ENCODE measurements around the gene TUBA4B. TPM values are rescaled to one million over a fixed set of nuclear protein-coding genes. Genes with fewer than 3 reads are reported as not detected.

Gene TUBA4B
- total RNA-seq, 1 experiment from 2014 or later, result not detected

DNA sequence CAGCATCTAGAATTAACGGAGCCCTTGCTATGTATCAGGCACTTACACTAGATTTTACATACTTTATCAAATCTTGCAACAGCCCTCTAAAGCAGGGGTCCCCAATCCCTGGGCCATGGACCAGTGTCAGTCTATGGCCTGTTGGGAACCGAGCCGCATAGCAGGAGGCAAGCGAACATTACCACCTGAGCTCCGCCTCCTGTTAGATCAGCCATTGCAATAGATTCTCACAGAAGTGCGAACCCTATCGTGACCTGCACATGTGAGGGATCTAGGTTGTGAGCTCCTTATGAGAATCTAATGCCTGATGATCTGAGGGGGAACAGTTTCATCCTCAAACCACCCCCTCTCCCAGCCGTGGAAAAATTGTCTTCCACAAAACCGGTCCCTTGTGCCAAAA is 39.6 kb downstream of the TUBA4B start:
- Histone ChIP-seq H3T11ph (ENCODE audit: low read length) (no peak overlapping the region), H2BK5ac (ENCODE audit: insufficient read length, low read length) (no peak overlapping the region), H3K4me2 (ENCODE audit: insufficient read depth, insufficient read length, low read length) (no peak overlapping the region), H3K23ac (ENCODE audit: insufficient read length, low read depth, low read length) (no peak overlapping the region), H4K8ac (replicated peaks; ENCODE audit: insufficient read length, low read depth, low read length) (no peak overlapping the region), H3K56ac (ENCODE audit: insufficient read length, low read depth, low read length) (no peak overlapping the region), H2AK5ac (ENCODE audit: insufficient read length, low read length) (no peak overlapping the region), H3K9me3 (ENCODE audit: control insufficient read depth, low read depth, low read length) (no peaks in the 10 kb centered on the region), H2BK20ac (ENCODE audit: low read depth, low read length, poor library complexity, severe bottlenecking) (no peak overlapping the region), H3K27ac (ENCODE audit: insufficient read length, low read depth, low read length) (no peak overlapping the region), H4K91ac (ENCODE audit: insufficient read length, low read depth, low read length) (no peak overlapping the region), H2BK120ac (ENCODE audit: low read depth, low read length, poor library complexity, severe bottlenecking) (no peak overlapping the region), H3K79me2 (ENCODE audit: insufficient read depth, low read length) (no peaks in the 10 kb centered on the region), H3K18ac (ENCODE audit: insufficient read length, low read depth, low read length) (no peak overlapping the region), H3K4me1 (ENCODE audit: insufficient read depth, low read length) (no peaks in the 10 kb centered on the region), H3K4ac (ENCODE audit: low read depth, low read length) (no peak overlapping the region), H3K14ac (ENCODE audit: insufficient read depth, low read length) (no peak overlapping the region), H2BK15ac (ENCODE audit: low read depth, low read length) (no peak overlapping the region), H2BK12ac (ENCODE audit: insufficient read length, low read depth, low read length) (no peak overlapping the region), H3K27me3 (ENCODE audit: insufficient read depth, low read length) (no peaks in the 10 kb centered on the region; the same call in 1 of the 2 replicates), H3K79me1 (ENCODE audit: insufficient read depth, low read depth, low read length, poor library complexity, severe bottlenecking) (no peaks in the 10 kb centered on the region), H4K20me1 (ENCODE audit: control insufficient read depth, insufficient read depth, insufficient read length) (no peaks in the 10 kb centered on the region), H3K23me2 (ENCODE audit: insufficient read length, low read depth, low read length, poor library complexity, severe bottlenecking) (peaks cover 6% of the 10 kb centered on the region), H4K5ac (ENCODE audit: insufficient read length, low read depth, low read length) (no peak overlapping the region), H3K9ac (ENCODE audit: extremely low read depth, insufficient read length, low read length) (no peak overlapping the region), H2AFZ (ENCODE audit: low read length) (no peak overlapping the region)
- whole genome bisulfite sequencing (ENCODE audit: extremely low coverage, insufficient read length, low lambda C conversion rate), result no CpG with 5 or more reads among the region's 9 CpGs
- peaks cover 0 to 4% (median 2%) of the 10 kb centered on the region in 3 experiments; a peak in 2 of 7 replicates for H3K36me3 Mint-ChIP-seq (ENCODE audit: insufficient read depth in 1 of 3, low read depth in 3 of 3)
- peaks cover 2 to 7% of the 10 kb centered on the region in 2 experiments; a peak in 3 of 5 replicates for H3K9me3 Mint-ChIP-seq
- no peak overlapping the region for H3K4me3 Mint-ChIP-seq
- H3K27ac Mint-ChIP-seq, result no peak overlapping the region
- peaks cover 51% of the 10 kb centered on the region for H3K27me3 Mint-ChIP-seq (ENCODE audit: low read depth)
- peaks cover 10 to 11% of the 10 kb centered on the region in 2 experiments for H3K4me1 Mint-ChIP-seq
- no peak for DNase-seq
- TF ChIP-seq, protein P1, sequence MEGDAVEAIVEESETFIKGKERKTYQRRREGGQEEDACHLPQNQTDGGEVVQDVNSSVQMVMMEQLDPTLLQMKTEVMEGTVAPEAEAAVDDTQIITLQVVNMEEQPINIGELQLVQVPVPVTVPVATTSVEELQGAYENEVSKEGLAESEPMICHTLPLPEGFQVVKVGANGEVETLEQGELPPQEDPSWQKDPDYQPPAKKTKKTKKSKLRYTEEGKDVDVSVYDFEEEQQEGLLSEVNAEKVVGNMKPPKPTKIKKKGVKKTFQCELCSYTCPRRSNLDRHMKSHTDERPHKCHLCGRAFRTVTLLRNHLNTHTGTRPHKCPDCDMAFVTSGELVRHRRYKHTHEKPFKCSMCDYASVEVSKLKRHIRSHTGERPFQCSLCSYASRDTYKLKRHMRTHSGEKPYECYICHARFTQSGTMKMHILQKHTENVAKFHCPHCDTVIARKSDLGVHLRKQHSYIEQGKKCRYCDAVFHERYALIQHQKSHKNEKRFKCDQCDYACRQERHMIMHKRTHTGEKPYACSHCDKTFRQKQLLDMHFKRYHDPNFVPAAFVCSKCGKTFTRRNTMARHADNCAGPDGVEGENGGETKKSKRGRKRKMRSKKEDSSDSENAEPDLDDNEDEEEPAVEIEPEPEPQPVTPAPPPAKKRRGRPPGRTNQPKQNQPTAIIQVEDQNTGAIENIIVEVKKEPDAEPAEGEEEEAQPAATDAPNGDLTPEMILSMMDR (conservative IDR thresholded peaks at IDR 0.05), result no peak
